NB4 (cell line): ENCODE measurements around the gene RRH.

Source experiments
- DNase-seq: peaks from one replicate; pipeline ENCODE4 v3.0.0; 2010; ENCODE audit warnings: low read depth
- H3K4me3 ChIP-seq: one replicate; pipeline ENCODE4 v1.5.1; 2011; ENCODE audit warnings: mild to moderate bottlenecking, low read depth, low read length, moderate library complexity
- MAX ChIP-seq: IDR thresholded peaks from 2 replicates; pipeline ENCODE4 v1.6.1; 2011; ENCODE audit warnings: low read depth, low read length
- MYC ChIP-seq: IDR thresholded peaks from 2 replicates; pipeline ENCODE4 v1.6.1; 2011; ENCODE audit warnings: low read depth, low read length
- POLR2A ChIP-seq: IDR thresholded peaks from 2 replicates; pipeline ENCODE4 v1.6.1; 2011; ENCODE audit warnings: mild to moderate bottlenecking; ENCODE audit not compliant: insufficient read length; ENCODE audit errors: extremely low read depth
- TF ChIP-seq, protein P1 (sequence below): IDR thresholded peaks from one replicate; pipeline ENCODE4 v1.5.1; 2012; ENCODE audit warnings: low read depth, low read length

The RRH gene

DNA sequence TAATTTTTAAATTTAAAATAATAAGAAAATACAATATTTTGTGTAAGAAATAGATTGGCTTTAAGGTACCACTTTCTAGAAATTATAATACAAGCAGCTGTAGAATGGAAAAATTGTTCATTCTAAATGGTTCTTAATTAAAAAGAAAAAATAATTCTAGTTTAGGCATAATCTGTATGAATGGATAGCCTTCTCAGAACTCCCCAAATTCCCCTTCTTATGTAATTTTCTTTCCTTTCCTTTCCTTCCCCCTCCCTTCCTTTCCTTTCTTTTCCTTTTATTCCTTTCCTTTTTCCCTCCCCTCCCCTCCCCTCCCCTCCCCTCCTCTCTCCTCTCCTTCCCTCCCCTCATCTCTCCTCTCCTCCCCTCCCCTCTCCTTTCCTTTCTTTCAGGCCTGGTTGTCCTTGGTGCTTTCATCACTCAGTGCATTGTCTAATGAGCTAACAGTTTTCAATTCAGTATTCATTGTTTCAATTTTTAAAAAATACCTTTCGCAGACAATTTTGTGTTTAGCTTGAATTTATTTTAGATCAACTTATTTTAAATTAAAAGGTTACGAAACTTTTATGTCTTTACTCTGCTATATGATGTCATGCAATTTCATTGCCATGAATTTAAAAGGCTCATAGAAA, 49.0 kb downstream of the RRH start:
- DNase-seq, result no peak
- no peak for TF ChIP-seq POLR2A
- TF ChIP-seq MYC, result no peak
- TF ChIP-seq MAX, result no peak
- TF ChIP-seq, protein P1, sequence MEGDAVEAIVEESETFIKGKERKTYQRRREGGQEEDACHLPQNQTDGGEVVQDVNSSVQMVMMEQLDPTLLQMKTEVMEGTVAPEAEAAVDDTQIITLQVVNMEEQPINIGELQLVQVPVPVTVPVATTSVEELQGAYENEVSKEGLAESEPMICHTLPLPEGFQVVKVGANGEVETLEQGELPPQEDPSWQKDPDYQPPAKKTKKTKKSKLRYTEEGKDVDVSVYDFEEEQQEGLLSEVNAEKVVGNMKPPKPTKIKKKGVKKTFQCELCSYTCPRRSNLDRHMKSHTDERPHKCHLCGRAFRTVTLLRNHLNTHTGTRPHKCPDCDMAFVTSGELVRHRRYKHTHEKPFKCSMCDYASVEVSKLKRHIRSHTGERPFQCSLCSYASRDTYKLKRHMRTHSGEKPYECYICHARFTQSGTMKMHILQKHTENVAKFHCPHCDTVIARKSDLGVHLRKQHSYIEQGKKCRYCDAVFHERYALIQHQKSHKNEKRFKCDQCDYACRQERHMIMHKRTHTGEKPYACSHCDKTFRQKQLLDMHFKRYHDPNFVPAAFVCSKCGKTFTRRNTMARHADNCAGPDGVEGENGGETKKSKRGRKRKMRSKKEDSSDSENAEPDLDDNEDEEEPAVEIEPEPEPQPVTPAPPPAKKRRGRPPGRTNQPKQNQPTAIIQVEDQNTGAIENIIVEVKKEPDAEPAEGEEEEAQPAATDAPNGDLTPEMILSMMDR, result no peak
- no peak overlapping the region for H3K4me3 ChIP-seq

GRCh38 chr4:109877400-109877799, 49.6 kb downstream of the RRH start:
- TF ChIP-seq MYC, result no peak
- no peak for TF ChIP-seq MAX
- no peak for TF ChIP-seq POLR2A
- TF ChIP-seq, protein P1, result no peak
- DNase-seq, result no peak
- no peak overlapping the region for H3K4me3 ChIP-seq

DNA sequence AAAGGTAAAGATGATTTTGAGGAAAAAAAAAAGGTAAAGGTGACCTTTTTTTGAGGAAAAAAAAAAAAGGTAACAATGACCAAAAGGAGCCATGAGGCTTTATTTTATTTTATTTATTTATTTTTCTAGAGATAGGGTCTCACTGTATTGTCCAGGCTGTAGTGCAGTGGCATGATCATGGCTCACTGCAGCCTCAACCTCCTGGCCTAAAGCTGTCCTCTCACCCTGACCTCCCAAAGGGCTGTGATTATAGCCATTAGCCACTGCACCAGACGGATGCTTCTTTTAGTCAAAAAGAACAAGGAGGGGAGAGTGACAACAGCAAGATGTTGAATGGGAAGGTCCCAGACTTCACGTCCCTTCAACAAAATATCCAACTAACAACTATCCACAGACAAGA, 50.6 kb downstream of the RRH start:
- DNase-seq, result no peak
- TF ChIP-seq, protein P1, result no peak
- TF ChIP-seq MAX (no peak), POLR2A (no peak), MYC (no peak)
- no peak overlapping the region for H3K4me3 ChIP-seq

DNA sequence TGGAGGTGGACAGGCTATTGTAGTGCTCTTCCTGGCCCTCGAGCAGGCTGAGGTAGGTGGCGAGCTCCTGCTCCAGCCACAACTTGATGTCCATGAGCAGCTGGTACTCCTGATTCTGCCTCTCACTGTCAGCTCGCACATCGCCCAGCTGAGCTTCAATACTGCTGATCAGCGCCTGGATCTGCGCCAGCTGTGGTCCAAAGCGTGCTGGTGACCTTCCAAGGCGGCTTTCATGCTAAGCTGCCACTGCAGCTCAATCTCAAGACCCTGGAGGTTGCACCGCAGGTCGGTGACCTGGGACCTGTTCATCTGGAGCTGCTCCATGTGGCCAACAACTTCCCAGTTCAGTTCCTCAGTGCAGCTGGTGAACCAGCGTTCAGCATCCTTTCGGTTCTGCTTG, 51.3 kb downstream of the RRH start:
- H3K4me3 ChIP-seq, result no peak overlapping the region
- TF ChIP-seq, protein P1, result no peak
- TF ChIP-seq POLR2A (no peak), MAX (no peak), MYC (no peak)
- DNase-seq, result no peak

DNA sequence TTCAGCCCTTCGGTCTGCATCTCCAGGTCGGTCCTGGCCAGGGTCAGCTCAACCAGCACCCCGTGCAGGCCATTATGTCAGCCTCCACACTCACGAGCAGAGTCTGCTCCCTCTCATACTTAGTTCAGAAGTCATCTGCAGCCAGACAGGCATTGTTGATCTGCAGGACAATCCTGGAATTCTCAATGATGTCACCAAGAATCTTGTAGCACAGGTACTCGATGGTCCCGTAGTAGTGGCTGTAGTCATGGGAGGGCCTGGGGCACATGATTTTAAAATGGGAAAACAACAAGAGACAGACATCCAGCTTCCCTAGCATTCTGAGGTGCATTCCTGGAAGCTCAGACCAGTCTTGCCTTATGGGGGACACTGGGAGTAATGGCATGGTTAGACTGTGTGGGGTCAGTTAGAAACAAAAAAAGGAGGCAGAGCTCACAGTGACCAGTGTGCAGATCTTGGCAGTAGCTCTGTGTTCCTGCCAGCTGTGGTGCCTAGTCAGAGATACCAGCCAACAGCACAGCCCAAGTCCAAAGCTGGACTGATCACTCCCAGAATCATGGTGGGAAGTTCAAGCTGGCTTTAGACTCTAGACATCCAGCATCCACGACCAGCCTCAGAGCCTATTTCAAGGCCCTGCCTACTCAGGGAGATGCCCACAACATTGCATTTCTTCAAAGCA, 52.0 kb downstream of the RRH start:
- H3K4me3 ChIP-seq, result no peak overlapping the region
- no peak for DNase-seq
- no peak for TF ChIP-seq POLR2A
- no peak for TF ChIP-seq MYC
- no peak for TF ChIP-seq MAX
- TF ChIP-seq, protein P1, result no peak
